NCI-H2029 (cell line): ENCODE measurements around the gene SPESP1.

ENCODE experiments used
- DNase-seq: peaks from one replicate; lab custom pipeline; 2025; lab: John Stamatoyannopoulos, UW

The SPESP1 gene

DNA sequence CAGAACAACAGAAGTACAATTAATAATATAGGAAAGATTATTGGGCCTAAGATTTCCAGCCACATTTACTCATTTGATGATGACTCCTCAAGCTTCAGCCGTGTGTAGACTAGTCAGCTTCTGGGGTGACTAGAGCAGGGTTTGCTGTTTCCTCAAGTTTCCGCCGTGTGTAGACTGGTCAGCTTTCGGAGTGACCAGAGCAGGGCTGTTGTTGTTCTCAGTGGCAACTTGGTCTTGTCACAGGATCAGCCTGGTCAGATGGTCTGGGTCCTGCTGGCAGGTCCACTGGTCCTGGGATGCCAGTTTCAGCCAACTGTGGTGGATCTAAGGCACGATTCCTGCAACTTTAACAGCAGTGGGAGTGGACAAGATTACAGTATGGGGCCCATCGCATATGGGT, 62.4 kb downstream of the SPESP1 start:
- no peak for DNase-seq

DNA sequence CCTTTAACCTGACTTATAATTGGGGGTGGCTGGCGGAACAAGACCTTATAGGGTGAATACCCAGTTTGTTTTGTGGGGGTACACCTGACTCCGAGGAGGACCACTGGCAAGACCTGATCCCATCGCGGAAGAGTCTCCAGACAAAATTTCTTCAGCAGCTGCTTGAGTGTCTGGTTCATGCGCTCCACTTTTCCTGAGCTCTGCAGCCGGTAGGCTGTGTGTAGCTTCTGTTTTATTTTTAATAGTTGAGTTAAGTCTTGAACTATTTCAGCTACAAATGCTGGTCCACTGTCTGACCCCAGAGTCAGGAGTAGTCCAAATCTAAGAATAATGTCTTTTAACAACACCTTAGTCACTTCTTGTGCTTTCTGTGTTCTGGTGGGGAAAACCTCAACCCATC, 63.0 kb downstream of the SPESP1 start:
- no peak for DNase-seq

GRCh38 chr15:68994149-68994548, 63.8 kb downstream of the SPESP1 start:
- DNase-seq, result no peak

DNA sequence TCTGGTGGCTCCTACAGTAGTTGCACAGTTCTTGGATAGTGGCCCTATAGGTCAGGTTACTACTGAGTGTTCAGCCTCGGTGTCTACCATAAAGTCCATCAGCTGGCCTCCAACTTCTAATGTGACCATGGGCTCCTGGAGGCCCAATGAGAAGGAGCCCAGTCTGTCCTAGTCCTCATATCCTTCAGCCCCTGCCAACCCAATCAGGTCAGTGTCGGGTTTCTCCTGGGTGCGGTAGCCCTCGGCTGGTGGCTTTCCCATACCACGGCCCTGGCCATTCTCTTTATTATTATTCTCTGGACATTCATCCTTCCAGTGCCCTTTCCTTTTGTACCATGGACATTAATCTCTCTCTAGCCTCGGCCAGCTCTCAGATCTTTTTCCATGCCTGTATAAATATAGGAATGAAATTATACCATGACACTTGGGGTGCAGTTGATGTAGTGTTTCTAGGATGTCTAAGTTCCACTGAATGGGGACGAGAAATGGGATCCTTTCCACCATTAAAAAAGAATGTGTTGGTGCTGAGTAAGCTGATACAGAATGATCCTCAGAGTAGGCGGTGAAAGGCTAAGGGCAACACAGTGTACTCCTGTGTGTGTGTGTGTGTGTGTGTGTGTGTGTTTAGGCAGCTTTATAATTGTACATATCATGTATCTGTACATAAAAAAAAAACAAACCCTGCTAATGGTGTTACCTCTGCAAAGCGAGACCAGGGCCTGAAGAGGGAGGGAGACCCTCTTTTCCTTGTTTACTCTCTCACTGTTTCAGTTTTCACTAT, 64.8 kb downstream of the SPESP1 start:
- DNase-seq, result no peak
